Stimulated activated CD8-positive, alpha-beta memory T cell treated with anti-CD3 and anti-CD28 coated beads, Interleukin-15, amount 100 ng/mL, for 24 hours (primary cell): ENCODE data around the gene FPR2.
"Not testable (repeated sequence)": the region's sequence is repeated elsewhere in the genome, so short reads cannot be mapped to it uniquely, and the experiment has no call there.

ENCODE experiments used
- DNase-seq: peaks from one replicate; pipeline ENCODE4 v3.0.0-alpha.2; 2020; ENCODE audit warnings: low read depth

Gene FPR2

GRCh38 chr19:51805396-51805795 is 44.4 kb downstream of the FPR2 start:
- not testable (repeated sequence) for DNase-seq

- not testable (repeated sequence) for DNase-seq
Observed at GRCh38 chr19:51806571-51806970, 45.6 kb downstream of the FPR2 start.

GRCh38 chr19:51807111-51807701 is 46.2 kb downstream of the FPR2 start:
- no peak for DNase-seq

- DNase-seq: no peak
Observed at GRCh38 chr19:51807925-51808324, 46.9 kb downstream of the FPR2 start.

DNA sequence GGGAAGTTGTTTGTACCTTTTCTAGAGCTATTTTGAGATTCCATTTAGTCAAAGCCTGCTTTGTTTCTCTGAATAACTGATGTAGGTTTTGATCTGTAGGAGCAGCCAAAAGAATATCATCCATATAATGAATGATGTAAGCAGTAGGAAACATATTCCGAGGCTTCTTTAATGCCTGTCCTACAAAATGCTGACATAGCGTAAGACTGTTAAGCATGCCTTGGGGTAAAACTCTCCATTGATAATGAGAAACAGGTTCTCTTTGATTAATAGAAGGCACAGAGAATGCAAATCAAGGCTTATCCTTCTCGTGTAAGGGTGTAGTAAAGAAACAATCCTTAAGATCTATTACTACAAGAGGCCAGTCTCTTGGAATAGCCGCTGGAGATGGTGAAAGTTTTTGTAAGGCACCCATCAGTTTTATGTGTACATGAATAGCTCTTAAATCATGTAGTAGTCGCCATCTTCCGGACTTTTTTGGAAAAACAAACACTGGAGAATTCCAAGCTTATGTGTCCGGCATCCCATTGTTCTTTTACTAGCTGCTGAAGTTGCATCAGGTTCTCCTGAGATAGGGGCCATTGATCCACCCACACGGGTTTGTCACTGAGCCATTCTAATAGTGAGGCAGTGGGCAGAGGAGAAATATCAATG is 47.5 kb downstream of the FPR2 start:
- no peak for DNase-seq

- DNase-seq: no peak
Observed at GRCh38 chr19:51809787-51810186, 48.8 kb downstream of the FPR2 start.

DNA sequence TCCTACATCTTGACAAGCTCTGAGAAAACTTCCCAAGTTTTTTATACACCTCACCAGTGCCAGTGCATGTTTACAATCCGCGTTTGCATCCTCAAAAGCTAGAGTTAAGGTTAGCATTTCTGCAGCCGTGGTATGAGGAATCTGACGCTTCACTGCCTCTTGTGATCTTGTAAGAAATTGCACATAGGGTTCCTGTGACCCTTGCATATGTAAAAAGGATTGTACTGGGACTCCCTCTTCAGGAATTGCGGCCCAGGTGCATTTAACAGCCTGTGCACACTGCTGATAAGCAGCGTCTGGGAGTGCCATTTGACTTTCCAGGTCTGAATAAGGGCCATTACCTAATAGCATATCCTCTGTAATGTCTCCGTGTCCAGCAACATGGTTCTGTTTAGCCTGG is 49.2 kb downstream of the FPR2 start:
- no peak for DNase-seq

GRCh38 chr19:51811344-51811743 is 50.4 kb downstream of the FPR2 start:
- no peak for DNase-seq

DNA sequence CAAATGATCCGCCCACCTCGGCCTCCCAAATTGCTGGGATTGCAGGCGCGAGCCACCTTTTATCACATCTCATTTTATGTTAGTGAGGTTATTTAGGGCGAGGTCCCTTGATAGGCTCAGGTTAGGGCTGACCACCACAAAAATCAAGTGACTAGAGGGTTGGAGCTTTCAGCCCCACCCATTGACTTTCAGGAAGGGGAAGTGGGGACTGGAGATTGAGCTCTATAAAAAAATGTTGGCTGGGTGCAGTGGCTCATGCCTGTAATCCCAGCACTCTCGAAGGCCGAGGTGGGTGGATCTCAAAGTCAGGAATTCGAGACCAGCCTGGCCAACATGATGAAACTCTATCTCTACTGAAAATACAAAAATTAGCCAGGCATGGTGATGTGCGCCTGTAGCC is 54.1 kb downstream of the FPR2 start:
- no peak for DNase-seq

DNA sequence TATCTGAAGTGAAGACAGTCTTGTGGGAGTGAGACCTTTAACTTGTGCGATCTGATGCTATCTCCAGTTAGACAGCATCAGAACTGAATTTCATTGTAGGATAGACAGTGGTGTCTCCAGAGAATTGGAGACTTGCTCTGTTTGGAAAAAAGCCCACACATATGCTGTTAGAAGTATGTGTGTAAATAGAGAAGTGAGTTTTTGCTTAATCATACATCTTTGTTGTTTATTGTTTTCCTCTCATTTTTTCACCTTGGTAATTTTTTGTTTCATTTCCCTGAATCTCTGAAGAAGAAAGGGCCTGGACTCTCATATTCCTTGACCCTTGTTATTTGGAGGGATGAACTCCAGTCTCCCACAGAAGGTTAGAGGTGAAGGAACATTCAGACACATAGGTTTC is 55.7 kb downstream of the FPR2 start:
- no peak for DNase-seq

DNA sequence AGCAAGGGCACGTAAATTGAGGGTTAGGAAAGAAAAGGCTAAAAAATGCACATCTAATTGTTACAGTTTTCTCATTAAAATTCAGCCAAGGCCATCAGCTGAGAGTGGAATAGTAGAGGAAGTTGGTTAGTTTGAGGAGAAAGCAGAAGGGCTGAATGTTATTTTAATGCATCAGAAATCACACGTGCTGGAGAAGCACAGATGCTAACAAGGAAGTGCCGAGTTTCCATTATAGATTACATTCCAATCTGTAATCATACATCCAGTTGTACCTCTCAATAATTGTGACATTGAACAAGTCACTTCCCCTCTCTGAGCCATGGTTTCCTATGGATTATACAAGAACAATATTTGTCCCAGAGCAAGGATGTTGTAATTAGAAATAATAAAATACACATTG is 59.0 kb downstream of the FPR2 start:
- DNase-seq: no peak
